Sciatic nerve (tissue), 2 donors: ENCODE results near the gene ERICH6B. TPM values are rescaled to one million over a fixed set of nuclear protein-coding genes. Genes with fewer than 3 reads are reported as not detected.

Experiments used
- ATAC-seq: fragments of 200-7000 bp; cut with Tn5 transposase; one replicate; pipeline ENCODE4 v1.9.1; 2020; ENCODE audit warnings: mild to moderate bottlenecking, moderate library complexity
- DNase-seq: peaks from one replicate; pipeline ENCODE4 v3.0.0-alpha.2; 2020; ENCODE audit warnings: low spot score
- intact Hi-C: fragments of 100-400 bp; cut with DNase I; formaldehyde crosslinking; loops from one replicate; pipeline ENCODE4 v1.14.2; 2022
- total RNA-seq: library from RNA; stranded (reverse); fragmentation: NEBNext Ultra II Directional; extraction: Animal tissue kit (Norgen Biotek cat#: 25700); gene quantifications from one replicate; pipeline ENCODE4 v1.2.1, GENCODE V29; 2021
- donor health status: DM: no; HTN: no; CAD: no.
- donor health status: DM: no; HTN: no; CAD: no.

Gene ERICH6B
- total RNA-seq, 1 donor from 2014 or later = not detected

DNA sequence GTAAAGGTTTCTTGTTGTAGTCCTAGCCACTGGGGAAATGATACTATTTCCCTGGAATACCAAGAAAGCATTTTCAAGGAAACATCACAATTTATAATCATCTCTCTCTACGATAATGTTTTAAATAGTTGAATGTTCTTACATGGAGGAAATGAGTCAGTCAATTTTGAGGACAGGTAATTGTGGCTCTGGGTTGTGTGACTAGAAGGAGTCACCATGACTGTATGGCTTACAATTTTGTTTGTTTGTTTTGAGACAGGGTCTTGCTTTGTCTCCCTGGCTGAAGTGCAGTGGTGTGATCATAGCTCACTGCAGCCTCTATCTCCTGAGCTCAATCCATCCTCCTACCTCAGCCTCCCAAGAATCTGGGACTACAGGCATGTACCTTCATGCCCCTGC, 103.4 kb downstream of the ERICH6B start:
- no peak for ATAC-seq
- intact Hi-C loops = no loop called here

DNA sequence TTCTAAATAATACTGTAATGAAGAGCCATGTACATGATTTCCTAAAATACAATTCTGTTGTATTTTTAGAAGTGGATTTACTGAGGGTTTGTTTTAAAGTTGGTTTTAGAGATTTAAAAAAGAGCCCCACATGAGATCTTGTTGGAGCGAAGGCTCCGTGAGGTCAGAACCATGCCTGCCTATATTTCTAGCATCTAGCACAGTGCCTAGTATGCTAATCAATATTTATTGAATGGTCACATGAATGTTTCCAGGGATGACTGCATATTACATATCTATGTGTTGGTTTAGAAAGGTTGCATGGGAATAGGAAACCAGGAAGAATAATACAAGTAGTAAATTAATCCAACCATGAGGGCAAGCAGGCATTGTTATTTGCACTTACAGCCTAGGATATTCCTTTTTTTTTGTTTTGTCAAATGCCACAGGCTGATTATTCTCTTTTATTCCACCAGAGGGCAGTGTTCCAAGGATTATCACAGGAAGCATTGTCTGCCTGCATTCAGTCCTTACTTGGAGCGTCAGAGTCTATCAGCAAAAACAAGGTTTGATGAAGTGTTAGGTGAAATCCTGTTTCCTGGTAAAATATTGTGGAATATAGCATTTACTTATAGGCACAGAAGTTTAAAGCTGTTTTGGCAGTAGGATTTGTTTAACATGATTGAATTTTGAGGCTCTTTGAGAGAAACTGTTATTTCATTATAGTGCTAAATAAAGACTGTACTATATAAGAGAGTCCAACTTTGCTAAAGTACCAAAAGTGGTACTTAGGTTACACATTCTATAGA, 104.0 kb downstream of the ERICH6B start:
- intact Hi-C loops = no loop called here
- ATAC-seq (peak; percentile 79), DNase-seq (no peak)

More for the DNA sequence above, 103.4 kb downstream of the ERICH6B start:
- no peak for DNase-seq

DNA sequence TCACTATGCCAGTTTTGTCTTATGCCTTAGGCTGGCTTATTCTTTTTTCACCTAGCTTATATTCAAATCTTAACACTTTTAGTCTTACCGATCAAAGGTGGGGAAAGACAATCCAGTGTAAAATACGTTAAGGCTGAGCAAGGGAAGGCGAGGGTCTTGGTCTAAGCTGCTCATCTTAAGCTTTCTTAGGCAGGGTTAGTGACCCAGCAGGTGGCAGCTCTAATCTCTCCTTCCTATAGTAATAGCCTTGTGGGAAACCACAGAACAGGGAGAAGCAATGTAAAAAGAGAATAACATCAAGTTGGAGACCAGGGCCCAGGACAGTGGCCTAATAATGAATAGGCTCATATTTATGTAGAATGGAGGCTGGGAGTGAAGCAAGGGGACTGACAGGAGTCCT, 104.9 kb downstream of the ERICH6B start:
- DNase-seq = no peak
- intact Hi-C loops = no loop called here
- ATAC-seq = no peak

DNA sequence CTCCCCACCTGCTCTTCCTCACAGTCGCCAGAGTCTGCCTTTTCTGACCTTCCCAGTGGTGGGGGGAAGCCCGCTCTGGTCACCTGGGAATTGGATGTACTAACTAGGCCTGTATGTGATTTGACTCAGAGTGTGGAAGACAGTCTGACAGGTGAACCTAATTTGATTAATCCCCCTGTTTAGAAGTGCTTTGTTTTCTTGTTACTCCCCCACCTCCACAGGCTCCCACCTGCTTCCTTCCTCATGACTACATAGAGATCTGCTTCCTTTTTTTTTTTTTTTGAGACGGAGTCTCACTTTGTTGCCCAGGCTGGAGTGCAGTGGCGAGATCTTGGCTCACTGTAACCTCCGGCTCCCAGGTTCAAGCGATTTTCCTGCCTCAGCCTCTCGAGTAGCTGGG, 106.8 kb downstream of the ERICH6B start:
- DNase-seq (no peak), ATAC-seq (no peak)
- intact Hi-C loops = no loop called here

DNA sequence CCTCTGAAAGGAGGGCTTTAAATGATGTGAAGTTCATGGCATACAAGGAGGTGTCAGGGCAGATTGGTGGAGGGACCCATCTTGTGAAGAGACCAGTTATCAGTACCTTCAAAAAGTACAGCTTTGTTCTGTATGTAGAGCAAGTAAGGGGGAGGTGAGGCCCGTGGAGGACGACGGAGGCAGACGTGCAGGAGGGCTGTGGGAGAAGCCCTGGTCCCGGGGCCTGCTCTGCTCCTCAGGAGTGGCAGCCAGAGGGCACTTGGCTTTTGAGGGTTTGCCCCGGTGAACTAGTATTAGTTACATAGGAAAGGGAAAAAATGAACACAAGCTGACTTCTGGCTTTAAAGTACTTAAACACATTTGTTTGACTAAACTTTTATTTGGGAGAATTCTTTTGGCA, 108.7 kb downstream of the ERICH6B start:
- ATAC-seq (no peak), DNase-seq (no peak)
- intact Hi-C loops = no loop called here

DNA sequence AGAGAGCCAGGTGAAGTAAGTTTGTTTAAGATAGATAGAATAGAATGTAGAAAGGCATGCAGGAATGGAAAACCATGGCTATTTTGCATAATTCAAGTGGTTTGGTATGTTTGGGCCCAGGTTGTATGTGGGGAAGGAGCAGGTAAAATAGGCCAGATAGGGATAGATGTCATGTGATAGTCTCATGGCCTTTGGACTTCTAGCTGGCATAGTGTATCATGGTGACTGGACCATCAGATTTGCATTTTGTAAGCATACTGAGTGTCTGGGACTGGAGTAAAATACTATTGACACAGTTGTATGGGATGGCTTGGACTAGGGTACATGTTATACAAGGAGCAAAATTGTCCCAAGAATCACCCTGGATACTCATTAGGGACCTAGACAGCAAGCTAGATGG, 111.9 kb downstream of the ERICH6B start:
- intact Hi-C loops = no loop called here
- ATAC-seq = no peak
- DNase-seq = no peak

DNA sequence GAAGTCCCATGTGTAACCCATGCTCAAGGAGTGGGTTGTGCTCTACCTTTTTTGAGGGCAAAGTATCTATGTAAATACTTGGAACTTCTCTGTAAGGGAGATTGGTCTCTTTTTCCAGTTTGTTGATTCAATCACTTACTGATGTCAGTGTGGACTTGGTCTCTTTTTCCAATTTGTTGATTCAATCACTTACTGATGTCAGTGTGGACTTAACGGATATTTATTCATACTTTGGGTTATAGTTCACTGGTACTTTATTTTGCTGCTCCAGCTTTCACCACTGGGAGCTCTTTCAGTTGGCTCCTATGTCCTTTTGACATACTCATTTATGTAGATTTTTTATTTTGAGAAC, 114.4 kb downstream of the ERICH6B start:
- DNase-seq = no peak
- intact Hi-C loops = no loop called here
- ATAC-seq = peak; percentile 21

DNA sequence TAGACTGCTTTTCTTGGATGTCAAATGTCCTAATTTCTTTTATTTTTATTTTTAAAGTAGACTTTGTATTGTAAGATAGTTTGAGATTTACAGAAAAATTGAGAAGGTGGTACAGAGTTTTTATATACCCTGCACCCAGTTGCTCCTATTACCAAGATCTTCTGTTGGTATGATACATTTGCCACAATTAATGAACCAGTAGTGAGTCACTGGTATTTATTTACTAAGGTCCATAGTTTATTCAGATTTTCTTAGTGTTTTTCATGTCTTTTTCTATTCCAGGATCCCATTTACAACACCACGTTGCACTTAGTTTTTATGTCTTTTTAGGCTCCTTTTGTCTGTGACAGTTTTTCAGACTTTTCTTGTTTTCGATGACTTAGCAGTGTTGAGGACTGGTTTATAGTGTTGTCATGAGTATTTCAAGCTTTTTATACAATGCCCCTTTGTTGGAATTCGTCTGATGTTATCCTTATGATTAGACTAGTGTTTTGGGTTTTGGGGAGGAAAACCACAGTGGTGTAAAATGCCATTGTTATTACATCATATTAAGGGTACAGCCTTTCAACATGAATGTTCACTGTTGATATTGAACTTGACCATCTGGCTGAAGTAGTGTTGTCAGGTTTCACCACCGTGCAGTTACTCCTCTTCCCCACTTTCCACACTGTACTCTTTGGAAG, 114.9 kb downstream of the ERICH6B start:
- peak; percentile 85 for ATAC-seq
- intact Hi-C loops = no loop called here
- DNase-seq = no peak

DNA sequence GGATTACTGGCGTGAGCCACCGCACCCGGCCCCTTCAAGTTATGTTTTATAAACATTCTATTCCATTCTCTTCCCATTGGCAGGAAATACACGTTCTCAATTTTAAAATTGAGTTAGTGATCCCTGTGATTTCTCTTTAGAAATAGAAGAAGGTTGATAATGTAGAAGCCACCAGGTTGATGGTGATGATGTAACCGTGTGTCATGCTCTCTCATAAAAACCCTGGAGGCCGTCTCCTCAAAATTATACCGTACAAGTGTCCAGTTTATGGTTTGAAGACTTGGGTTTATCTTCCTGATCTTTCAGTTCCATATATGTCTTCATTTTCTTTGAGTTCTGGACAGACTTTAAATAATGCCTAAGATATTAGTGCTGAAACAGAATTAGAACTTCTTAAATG, 118.6 kb downstream of the ERICH6B start:
- intact Hi-C loops = no loop called here
- ATAC-seq (no peak), DNase-seq (no peak)

DNA sequence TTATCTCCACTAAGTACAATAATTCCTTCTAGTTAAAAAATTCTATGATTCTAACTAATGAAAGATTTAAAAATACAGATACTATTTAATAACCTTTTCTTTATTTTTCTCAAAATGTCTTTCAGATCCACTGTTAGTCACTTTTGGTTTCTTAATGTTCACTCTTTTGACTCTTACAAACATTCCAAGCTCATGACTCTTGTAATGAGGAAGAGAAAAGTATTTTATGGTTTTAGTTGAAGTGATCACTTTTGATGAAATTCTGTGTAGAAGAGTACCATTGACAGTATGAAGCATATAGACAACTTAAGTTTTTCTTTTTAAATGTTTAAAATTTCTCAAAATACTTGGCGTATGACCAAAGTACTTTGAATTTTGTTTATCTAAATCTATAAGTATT, 123.0 kb downstream of the ERICH6B start:
- no peak for ATAC-seq
- no peak for DNase-seq
- intact Hi-C loops = no loop called here

Other genes with a start within 250 kb of the ERICH6B start
- 28.8 TPM for gene SLC25A30, start 197.4 kb downstream of the ERICH6B start, total RNA-seq
- gene COG3, start 150.8 kb downstream of the ERICH6B start, total RNA-seq = 34.4 TPM
- not detected for gene CBY2, start 86.6 kb upstream of the ERICH6B start, total RNA-seq
- gene SIAH3, start 236.0 kb upstream of the ERICH6B start, total RNA-seq = not detected